GM12873 (cell line): Measurements from ENCODE around the gene FKRP.

Experiments used
- TF ChIP-seq, protein P1 (sequence below): IDR thresholded peaks from 2 replicates; pipeline ENCODE4 v1.5.1; 2012; ENCODE audit warnings: low read depth, mild to moderate bottlenecking, moderate library complexity, low read length, control low read depth; ENCODE audit not compliant: insufficient read depth; ENCODE audit errors: missing control alignments

Gene FKRP

DNA sequence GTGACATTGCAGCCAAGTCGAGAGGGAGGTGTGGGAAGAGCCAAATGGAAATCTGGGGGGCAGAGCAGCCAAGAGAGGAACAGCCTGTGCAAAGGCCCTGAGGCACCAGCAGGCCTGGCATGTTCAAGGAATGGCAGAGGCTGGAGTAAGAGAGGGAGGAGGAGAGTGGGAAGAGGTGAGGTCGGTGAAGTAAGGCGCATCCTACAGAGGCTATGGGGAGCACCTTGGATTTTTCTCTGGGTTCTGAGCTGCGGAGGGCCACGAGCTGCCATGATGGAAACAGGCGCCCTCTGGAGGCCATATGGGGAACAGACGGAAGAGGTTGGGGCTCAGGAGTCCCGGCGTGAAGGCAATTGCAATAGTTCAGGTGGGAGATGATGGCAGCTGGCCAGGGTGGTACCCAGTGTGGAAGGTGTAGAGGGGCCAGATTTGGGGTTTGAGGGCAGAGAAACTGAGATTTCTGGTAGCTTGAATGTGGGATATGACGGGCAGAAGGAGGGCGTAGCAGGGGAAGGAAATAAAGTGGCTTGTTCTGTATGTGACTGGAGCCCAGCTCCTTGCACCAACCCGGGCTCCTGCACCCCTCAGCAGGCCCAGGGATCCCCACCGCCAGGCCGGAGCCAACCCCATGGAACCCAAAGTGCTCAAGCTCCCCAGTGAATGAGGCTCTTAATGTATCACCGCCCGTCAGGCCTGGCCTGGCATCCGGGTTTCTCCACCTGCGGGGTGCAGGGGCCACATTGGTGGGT lies 20.9 kb downstream of the FKRP start:
- TF ChIP-seq, protein P1, sequence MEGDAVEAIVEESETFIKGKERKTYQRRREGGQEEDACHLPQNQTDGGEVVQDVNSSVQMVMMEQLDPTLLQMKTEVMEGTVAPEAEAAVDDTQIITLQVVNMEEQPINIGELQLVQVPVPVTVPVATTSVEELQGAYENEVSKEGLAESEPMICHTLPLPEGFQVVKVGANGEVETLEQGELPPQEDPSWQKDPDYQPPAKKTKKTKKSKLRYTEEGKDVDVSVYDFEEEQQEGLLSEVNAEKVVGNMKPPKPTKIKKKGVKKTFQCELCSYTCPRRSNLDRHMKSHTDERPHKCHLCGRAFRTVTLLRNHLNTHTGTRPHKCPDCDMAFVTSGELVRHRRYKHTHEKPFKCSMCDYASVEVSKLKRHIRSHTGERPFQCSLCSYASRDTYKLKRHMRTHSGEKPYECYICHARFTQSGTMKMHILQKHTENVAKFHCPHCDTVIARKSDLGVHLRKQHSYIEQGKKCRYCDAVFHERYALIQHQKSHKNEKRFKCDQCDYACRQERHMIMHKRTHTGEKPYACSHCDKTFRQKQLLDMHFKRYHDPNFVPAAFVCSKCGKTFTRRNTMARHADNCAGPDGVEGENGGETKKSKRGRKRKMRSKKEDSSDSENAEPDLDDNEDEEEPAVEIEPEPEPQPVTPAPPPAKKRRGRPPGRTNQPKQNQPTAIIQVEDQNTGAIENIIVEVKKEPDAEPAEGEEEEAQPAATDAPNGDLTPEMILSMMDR = peak; percentile 91

DNA sequence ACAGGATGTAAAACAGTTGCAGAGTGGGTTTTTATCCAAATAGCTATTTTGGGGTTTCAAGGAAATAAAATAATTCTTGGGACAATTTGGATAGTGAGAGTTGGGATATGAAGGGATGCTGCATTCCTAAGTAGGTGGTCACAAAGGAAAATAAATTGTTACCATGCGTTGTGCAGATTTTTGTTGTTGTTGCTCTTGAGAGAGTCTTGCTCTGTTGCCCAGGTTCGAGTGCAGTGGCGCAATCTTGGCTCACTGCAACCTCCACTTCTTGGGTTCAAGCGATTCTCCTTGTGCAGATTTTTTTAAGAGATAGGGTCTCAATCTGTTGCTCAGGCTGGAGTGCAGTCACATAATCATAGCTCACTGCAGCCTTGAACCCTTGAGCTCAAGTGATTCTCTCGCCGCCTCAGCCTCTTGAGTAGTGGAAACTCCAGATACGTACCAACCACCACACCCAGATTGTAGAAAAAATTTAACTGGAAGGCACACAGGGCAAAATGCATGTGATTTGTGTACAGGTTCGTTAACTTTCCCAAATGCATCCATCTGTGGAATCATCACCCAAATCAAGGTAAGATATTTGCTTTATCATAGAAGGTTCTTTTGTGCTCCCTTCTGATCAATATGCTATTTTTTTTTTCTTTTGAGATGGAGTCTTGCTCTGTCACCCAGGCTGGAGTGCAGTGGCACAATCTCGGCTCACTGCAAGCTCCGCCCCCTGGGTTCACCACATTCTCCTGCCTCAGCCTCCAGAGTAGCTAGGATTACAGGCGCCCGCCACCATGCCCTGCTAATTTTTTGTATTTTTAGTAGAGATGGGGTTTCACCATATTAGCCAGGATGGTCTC lies 26.5 kb downstream of the FKRP start:
- TF ChIP-seq, protein P1 = no peak

DNA sequence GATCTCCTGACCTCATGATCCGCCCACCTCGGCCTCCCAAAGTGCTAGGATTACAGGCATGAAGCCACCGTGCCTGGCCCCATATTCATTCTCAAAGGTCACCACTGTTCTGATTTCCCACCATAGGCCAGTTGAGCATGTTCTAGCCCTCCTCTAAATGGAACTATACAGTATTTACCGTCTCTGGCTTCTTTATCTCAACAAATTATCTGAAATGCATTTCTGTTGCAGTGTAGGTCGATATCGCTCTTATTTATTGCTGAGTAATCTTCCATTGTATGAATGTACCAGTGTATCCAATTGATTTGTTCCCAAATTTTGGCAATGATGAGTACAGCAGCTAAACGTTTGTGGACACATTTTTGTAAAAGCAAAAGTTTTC lies 27.2 kb downstream of the FKRP start:
- TF ChIP-seq, protein P1 = no peak

DNA sequence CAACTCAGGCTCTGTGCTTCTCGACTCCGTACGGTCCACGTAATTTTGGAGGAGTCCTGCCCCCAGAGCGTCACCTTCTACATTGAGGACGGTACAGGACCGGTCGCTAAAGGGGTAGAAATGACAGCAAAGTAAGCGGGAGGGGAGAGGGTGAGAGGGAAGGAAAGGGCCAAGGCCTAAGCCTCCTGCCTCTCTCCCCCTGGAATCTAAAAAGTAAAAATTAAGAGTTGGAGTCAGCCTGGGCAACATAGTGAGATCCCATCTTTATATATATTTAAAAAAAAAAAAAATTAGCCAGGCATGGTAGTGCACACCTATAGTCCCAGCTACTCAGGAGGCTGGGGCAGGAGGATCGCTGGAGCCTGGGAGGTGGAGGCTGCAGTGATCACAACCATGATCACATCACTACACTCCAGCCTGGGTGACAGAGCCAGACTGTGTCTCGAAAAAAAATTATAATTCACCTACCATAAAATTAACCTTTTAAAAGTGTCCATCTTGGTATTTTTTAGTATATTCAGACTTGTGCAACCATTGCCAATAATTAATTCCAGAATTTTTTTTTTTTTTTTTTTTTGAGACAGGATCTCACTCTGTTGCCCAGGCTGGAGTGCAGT lies 29.9 kb downstream of the FKRP start:
- TF ChIP-seq, protein P1 = no peak

DNA sequence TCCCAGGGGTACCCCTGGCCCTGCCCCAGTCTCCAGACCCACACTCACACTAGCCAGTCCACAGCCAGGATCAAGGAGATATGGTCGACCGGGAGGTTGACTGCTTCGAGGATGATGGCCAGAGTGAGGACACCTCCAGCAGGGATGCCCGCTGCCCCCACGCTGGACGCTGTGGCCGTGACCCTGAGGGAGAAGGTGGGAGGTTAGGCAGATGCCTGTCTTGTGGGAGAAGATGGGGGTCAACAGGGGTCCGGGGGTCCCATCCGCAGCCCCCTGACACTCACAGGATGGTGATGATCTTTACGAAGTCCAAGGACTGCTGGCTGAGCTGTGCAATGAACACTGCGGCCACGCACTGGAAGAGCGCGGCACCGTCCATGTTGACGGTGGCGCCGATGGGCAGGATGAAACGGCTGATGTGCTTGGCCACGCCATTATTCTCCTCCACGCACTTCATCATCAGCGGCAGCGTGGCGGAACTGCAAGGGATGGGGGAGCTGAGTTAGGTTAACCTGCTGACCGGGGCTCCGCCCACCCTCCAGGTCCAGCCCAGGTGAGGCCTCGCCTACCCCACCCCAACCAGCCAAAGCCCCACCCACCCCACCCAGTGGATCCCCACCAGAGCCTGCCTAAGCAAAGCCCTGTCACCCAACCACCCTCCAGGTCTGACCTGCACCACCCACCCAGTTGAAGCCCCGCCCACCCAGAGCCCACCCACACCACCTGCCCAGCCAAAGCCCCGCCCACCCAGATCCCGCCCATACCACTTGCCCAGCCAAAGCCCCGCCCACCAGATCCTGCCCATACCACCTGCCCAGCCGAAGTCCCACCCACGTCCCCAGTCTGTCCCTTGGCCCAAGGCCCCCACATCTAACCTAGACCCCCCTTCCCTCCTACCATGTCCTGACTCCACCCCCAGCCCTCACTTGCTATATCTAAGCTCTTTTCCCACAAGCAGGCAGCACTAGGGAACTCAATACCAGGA lies 31.4 kb downstream of the FKRP start:
- TF ChIP-seq, protein P1 = no peak

DNA sequence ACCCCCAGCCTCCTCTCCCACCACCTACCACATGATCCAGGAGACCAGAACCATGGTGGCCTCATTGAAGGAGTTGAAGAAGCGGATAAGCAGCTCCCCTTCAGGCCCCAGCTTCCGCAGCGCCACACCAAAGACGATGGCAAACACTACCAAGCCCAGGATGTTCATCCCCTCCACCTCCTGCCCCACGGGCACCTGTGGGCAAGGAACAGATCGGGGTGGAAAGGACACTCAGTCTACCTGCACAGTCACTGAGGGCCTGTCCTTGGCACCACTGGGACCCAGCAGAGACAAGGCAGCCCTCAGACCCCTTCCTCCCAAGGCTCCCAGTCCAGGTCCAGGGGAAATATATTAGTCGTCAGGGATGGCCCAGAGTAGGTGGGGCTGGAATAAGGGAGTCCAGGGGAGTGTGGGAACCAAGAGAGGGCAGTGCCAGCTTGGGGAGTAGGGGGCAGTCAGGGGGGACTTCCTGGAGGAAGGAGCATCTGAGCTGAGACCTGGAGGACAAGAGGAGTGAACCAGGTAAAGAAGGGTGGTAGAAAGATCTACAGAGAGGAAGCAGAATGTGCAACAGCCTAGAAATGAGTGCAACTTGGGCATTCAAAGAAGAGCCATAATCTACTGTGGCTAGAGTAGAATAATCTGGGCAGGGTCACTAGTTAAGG lies 36.6 kb downstream of the FKRP start:
- TF ChIP-seq, protein P1 = no peak
